ENCODE measurements around the gene TUBA8. TPM values are rescaled to one million over a fixed set of nuclear protein-coding genes. Genes with fewer than 3 reads are reported as not detected.
"Not testable (repeated sequence)": the region's sequence is repeated elsewhere in the genome, so short reads cannot be mapped to it uniquely, and the experiment has no call there.

Gene TUBA8
- total RNA-seq, 6 donors from 2014 or later, result 0.61 to 1.2 (median 0.81) TPM; not detected in 1

GRCh38 chr22:18070041-18070440 is 40.6 kb upstream of the TUBA8 start:
- Histone ChIP-seq H3K36me3 (no peaks in the 10 kb centered on the region), H3K4me3 (no peak overlapping the region), H3K27ac (no peak overlapping the region), H3K4me1 (no peaks in the 10 kb centered on the region), H3K27me3 (no peaks in the 10 kb centered on the region), H3K9me3 (no peaks in the 10 kb centered on the region)
- no peak for ATAC-seq (ENCODE audit: low FRiP score in 2 of 2)
- DNase-seq, result no peak
- WGBS, 2 donors, result 82 to 93% methylated on average over 4 of the region's 4 CpGs
- TF ChIP-seq EP300 (IDR thresholded peaks at IDR 0.05) (no peak), CTCF (IDR thresholded peaks at IDR 0.05) (no peak), POLR2AphosphoS5 (IDR thresholded peaks at IDR 0.05) (no peak), POLR2A (IDR thresholded peaks at IDR 0.05) (no peak)

- peaks cover 0 to under 1% (median 0%) of the 10 kb centered on the region in 4 donors for H3K4me1 ChIP-seq
- ATAC-seq (ENCODE audit: low FRiP score in 2 of 2), result no peak
- H3K4me3 ChIP-seq, result no peak overlapping the region
- TF ChIP-seq POLR2AphosphoS5 (IDR thresholded peaks at IDR 0.05), result no peak
- H3K27me3 ChIP-seq, result no peaks in the 10 kb centered on the region
- no peak overlapping the region for H3K27ac ChIP-seq
- no peaks in the 10 kb centered on the region for H3K36me3 ChIP-seq
- H3K9me3 ChIP-seq, result no peaks in the 10 kb centered on the region
- WGBS, 2 donors, result 78 to 83% methylated on average over 14 of the region's 14 CpGs
- DNase-seq, result no peak
Measured at GRCh38 chr22:18070556-18071306, 39.9 kb upstream of the TUBA8 start.

- not testable (repeated sequence) for ATAC-seq (ENCODE audit: low FRiP score in 2 of 2); H3K4me3 ChIP-seq; DNase-seq; H3K4me1 ChIP-seq; H3K27ac ChIP-seq; H3K27me3 ChIP-seq; H3K9me3 ChIP-seq; H3K36me3 ChIP-seq
- WGBS, 2 donors, result 87 to 94% methylated on average over 7 of the region's 7 CpGs
Measured at GRCh38 chr22:18071307-18071967, 39.2 kb upstream of the TUBA8 start.

GRCh38 chr22:18071968-18072310 is 38.7 kb upstream of the TUBA8 start:
- Histone ChIP-seq H3K36me3 (no peaks in the 10 kb centered on the region), H3K4me1 (peaks cover 8 to 12% (median 9%) of the 10 kb centered on the region in 4 donors), H3K4me3 (no peak overlapping the region), H3K27me3 (no peaks in the 10 kb centered on the region), H3K27ac (no peak overlapping the region), H3K9me3 (no peaks in the 10 kb centered on the region)
- no peak for DNase-seq
- 85 to 90% methylated on average over 1 of the region's 1 CpG for WGBS, 2 donors
- TF ChIP-seq EP300 (IDR thresholded peaks at IDR 0.05) (no peak), POLR2AphosphoS5 (IDR thresholded peaks at IDR 0.05) (no peak), POLR2A (IDR thresholded peaks at IDR 0.05) (no peak), CTCF (IDR thresholded peaks at IDR 0.05) (no peak)
- ATAC-seq (ENCODE audit: low FRiP score in 2 of 2), result no peak

- Histone ChIP-seq H3K9me3 (no peaks in the 10 kb centered on the region), H3K27me3 (no peaks in the 10 kb centered on the region), H3K36me3 (no peaks in the 10 kb centered on the region), H3K27ac (no peak overlapping the region), H3K4me1 (peaks cover 11 to 16% (median 15%) of the 10 kb centered on the region in 4 donors), H3K4me3 (no peak overlapping the region)
- TF ChIP-seq POLR2A (IDR thresholded peaks at IDR 0.05) (no peak), CTCF (IDR thresholded peaks at IDR 0.05) (no peak), EP300 (IDR thresholded peaks at IDR 0.05) (no peak), POLR2AphosphoS5 (IDR thresholded peaks at IDR 0.05) (no peak)
- DNase-seq, result no peak
- no peak for ATAC-seq (ENCODE audit: low FRiP score in 2 of 2)
- 83 to 89% methylated on average over 2 of the region's 2 CpGs for WGBS, 2 donors
Measured at GRCh38 chr22:18073467-18073866, 37.1 kb upstream of the TUBA8 start.

- H3K4me1 ChIP-seq, result peaks cover 15 to 21% (median 20%) of the 10 kb centered on the region in 4 donors
- not testable (repeated sequence) for DNase-seq; H3K9me3 ChIP-seq; H3K27ac ChIP-seq; H3K27me3 ChIP-seq; H3K4me3 ChIP-seq; H3K36me3 ChIP-seq; ATAC-seq (ENCODE audit: low FRiP score in 2 of 2)
- WGBS, 2 donors, result 84 to 95% methylated on average over 4 of the region's 4 CpGs
Measured at GRCh38 chr22:18073927-18074326, 36.7 kb upstream of the TUBA8 start.
